CD4-positive, alpha-beta memory T cell (primary cell): Measurements from ENCODE around the gene HDC. TPM values are rescaled to one million over a fixed set of nuclear protein-coding genes. Genes with fewer than 3 reads are reported as not detected.

ENCODE experiments used
- CTCF ChIA-PET: fragments of 350-600 bp; sonication (Branson Sonifier 250); formaldehyde crosslinking; loops from one replicate; lab custom pipeline; 2021; ENCODE audit warnings: inconsistent platforms; ENCODE audit not compliant: partially characterized antibody; lab: Charles Lee
- POLR2A ChIA-PET: fragments of 350-600 bp; sonication (Branson Sonifier 250); formaldehyde crosslinking; loops from one replicate; lab custom pipeline; 2021; ENCODE audit not compliant: partially characterized antibody; lab: Charles Lee
- DNase-seq, 5 donors: peaks; one replicate each; pipeline versions ENCODE4 v3.0.0 to v3.0.0-alpha.2; 2020 to 2022; ENCODE audit warnings: mixed read lengths in 1 of 5
- H3K27ac ChIP-seq: one replicate; pipeline ENCODE4 v1.7.0; 2013; ENCODE audit warnings: low read depth, low read length
- H3K27me3 ChIP-seq: 2 replicates; pipeline ENCODE4 v1.7.0; 2013; ENCODE audit warnings: mild to moderate bottlenecking, low read length, moderate library complexity; ENCODE audit not compliant: insufficient read depth
- H3K36me3 ChIP-seq: 2 replicates; pipeline ENCODE4 v1.7.0; 2013; ENCODE audit warnings: mild to moderate bottlenecking, low read length, moderate library complexity; ENCODE audit not compliant: insufficient read depth
- H3K4me1 ChIP-seq: 2 replicates; pipeline ENCODE4 v1.7.0; 2013; ENCODE audit warnings: mild to moderate bottlenecking, low read length, moderate library complexity; ENCODE audit not compliant: insufficient read depth
- H3K4me3 ChIP-seq, 2 donors: one replicate each; pipeline ENCODE4 v1.7.0; 2013; ENCODE audit warnings: low read length in 2 of 2, mild to moderate bottlenecking in 1 of 2
- H3K9me3 ChIP-seq, 2 donors: one replicate each; pipeline ENCODE4 v1.7.0; 2013; ENCODE audit warnings: low read length in 2 of 2, control low read depth in 1 of 2; ENCODE audit not compliant: control insufficient read depth in 1 of 2
- H3K27ac Mint-ChIP-seq, 7 donors: one replicate each; pipeline ENCODE4 v1.8.0; 2020 to 2021; ENCODE audit warnings: mixed read lengths in 7 of 7, mild to moderate bottlenecking in 6 of 7, inconsistent platforms in 3 of 7, moderate library complexity in 3 of 7
- H3K27me3 Mint-ChIP-seq, 2 donors: one replicate each; pipeline ENCODE4 v1.8.0; 2020 to 2021; ENCODE audit warnings: mixed read lengths in 2 of 2
- H3K36me3 Mint-ChIP-seq, 2 donors: one replicate each; pipeline ENCODE4 v1.8.0; 2020 to 2021; ENCODE audit warnings: mixed read lengths in 2 of 2, inconsistent platforms in 1 of 2, mild to moderate bottlenecking in 1 of 2
- H3K4me1 Mint-ChIP-seq, 4 donors: one replicate each; pipeline ENCODE4 v1.8.0; 2020 to 2021; ENCODE audit warnings: mixed read lengths in 4 of 4, mild to moderate bottlenecking in 1 of 4
- H3K4me3 Mint-ChIP-seq, 8 donors: one replicate each; pipeline ENCODE4 v1.8.0; 2020 to 2021; ENCODE audit warnings: mixed read lengths in 8 of 8, mild to moderate bottlenecking in 7 of 8, moderate library complexity in 6 of 8, inconsistent platforms in 3 of 8
- H3K9me3 Mint-ChIP-seq, 8 donors: one replicate each; pipeline ENCODE4 v1.8.0; 2020 to 2021; ENCODE audit warnings: mixed read lengths in 8 of 8, mild to moderate bottlenecking in 5 of 8, inconsistent platforms in 3 of 8, moderate library complexity in 1 of 8
- intact Hi-C: fragments of 100-400 bp; cut with micrococcal nuclease; formaldehyde crosslinking; loops from one replicate; pipeline ENCODE4 v1.15.1; 2023
- polyA plus RNA-seq, 2 donors: library from polyadenylated mRNA; unstranded; fragments of 300-500 nt; fragmentation: Illumina TruSeq; gene quantifications; one replicate each; pipeline ENCODE4 v1.2.3, GENCODE V29; 2021
- total RNA-seq, 2 experiments: library from RNA; stranded (reverse); gene quantifications; one replicate each; pipeline ENCODE4 v1.2.3, GENCODE V29; 2021

The HDC gene
- total and polyA plus RNA-seq, 4 experiments from 2014 or later: 0.18 TPM; not detected in 3

- Mint-ChIP-seq H3K4me3 (no peak overlapping the region), H3K27me3 (no peaks in the 10 kb centered on the region), H3K36me3 (no peaks in the 10 kb centered on the region), H3K4me1 (no peaks in the 10 kb centered on the region), H3K9me3 (peaks cover 0 to 2% (median 0%) of the 10 kb centered on the region in 8 donors), H3K27ac (no peak overlapping the region)
- H3K4me3 ChIP-seq: no peak overlapping the region
- H3K9me3 ChIP-seq: no peaks in the 10 kb centered on the region
- H3K27me3 ChIP-seq: no peaks in the 10 kb centered on the region
- DNase-seq: no peak
- H3K27ac ChIP-seq: no peak overlapping the region
- intact Hi-C loops: no loop called here
- CTCF ChIA-PET: no interaction called here
- H3K4me1 ChIP-seq: no peaks in the 10 kb centered on the region
- no peaks in the 10 kb centered on the region for H3K36me3 ChIP-seq
- POLR2A ChIA-PET: no interaction called here
These were observed 27.3 kb downstream of the HDC start for GRCh38 chr15:50238255-50238654.

DNA sequence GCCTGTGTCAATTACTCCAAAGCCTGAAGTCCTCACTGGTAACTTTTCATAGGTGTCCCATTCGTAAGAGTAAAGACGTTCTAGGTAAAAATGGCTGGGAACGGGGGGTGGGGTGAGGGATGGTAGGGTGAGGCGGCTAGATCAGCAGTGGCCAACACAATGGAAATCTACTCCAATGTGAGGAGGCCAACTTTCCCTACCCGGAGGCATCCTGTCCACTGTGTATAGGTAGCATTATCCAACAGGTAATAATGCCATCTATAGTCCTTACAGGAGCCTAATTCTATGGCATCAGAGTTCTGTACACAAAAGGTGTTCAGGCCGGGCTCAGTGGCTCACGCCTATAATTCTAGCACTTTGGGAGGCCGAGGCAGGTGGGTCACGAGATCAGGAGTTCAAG, 29.1 kb downstream of the HDC start:
- Mint-ChIP-seq H3K36me3 (no peaks in the 10 kb centered on the region), H3K27ac (no peak overlapping the region), H3K9me3 (peaks cover 0 to 2% (median 0%) of the 10 kb centered on the region in 8 donors), H3K4me1 (no peaks in the 10 kb centered on the region), H3K27me3 (no peaks in the 10 kb centered on the region), H3K4me3 (no peak overlapping the region)
- no peak for DNase-seq
- Histone ChIP-seq H3K36me3 (no peaks in the 10 kb centered on the region), H3K27ac (no peak overlapping the region), H3K4me1 (no peaks in the 10 kb centered on the region), H3K9me3 (no peaks in the 10 kb centered on the region), H3K4me3 (no peak overlapping the region), H3K27me3 (no peaks in the 10 kb centered on the region)
- ChIA-PET CTCF (no interaction called here), POLR2A (interaction anchor here (1.0 kb wide), 1 partner anchor 117 kb away, joined by 4 read pairs; no protein-coding TSS in a partner anchor)
- intact Hi-C loops: no loop called here

DNA sequence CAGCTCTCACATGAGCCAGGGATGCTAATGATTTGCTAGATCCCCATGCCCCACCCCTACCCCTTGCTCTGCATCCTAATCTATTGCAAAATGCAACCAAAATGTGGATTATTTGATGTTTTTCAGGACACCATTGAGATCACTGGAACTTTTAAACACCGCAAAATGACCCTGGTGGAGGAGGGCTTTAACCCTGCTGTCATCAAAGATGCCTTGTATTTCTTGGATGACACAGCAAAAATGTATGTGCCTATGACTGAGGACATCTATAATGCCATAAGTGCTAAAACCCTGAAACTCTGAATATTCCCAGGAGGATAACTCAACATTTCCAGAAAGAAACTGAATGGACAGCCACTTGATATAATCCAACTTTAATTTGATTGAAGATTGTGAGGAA, 29.7 kb downstream of the HDC start:
- H3K4me3 Mint-ChIP-seq: no peak overlapping the region
- intact Hi-C loops: no loop called here
- Histone ChIP-seq H3K4me3 (no peak overlapping the region), H3K4me1 (no peaks in the 10 kb centered on the region), H3K27ac (no peak overlapping the region), H3K27me3 (no peaks in the 10 kb centered on the region), H3K36me3 (no peaks in the 10 kb centered on the region), H3K9me3 (no peaks in the 10 kb centered on the region)
- POLR2A ChIA-PET: no interaction called here
- no peaks in the 10 kb centered on the region for H3K4me1 Mint-ChIP-seq
- no peak for DNase-seq
- H3K9me3 Mint-ChIP-seq: peaks cover 0 to 2% (median 0%) of the 10 kb centered on the region in 8 donors
- no peaks in the 10 kb centered on the region for H3K36me3 Mint-ChIP-seq
- H3K27ac Mint-ChIP-seq: no peak overlapping the region
- no peaks in the 10 kb centered on the region for H3K27me3 Mint-ChIP-seq
- CTCF ChIA-PET: no interaction called here

DNA sequence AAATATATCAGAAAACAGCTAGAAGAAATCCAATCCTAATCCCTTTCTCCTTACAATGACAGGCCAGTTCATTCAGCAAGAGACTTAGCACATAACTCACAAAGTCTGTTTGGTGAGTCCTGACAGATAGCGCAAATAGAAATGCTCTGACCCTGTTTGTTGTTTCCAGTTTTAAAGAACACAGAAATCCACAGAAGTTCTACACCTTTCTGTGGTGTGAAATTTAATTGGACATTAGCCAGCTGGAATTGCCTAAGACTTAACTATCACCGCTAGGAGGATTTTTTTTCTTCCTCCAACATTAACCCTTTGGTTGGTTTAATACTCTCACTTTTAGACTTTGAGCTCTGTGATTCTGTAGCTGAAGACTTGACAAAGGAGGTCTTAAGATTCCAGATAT, 30.8 kb downstream of the HDC start:
- Mint-ChIP-seq H3K27me3 (no peaks in the 10 kb centered on the region), H3K4me1 (no peaks in the 10 kb centered on the region), H3K4me3 (no peak overlapping the region), H3K36me3 (no peaks in the 10 kb centered on the region), H3K9me3 (peaks cover 0 to 2% (median 0%) of the 10 kb centered on the region in 8 donors), H3K27ac (no peak overlapping the region)
- ChIA-PET POLR2A (no interaction called here), CTCF (interaction anchor here (1.3 kb wide), 1 partner anchor 81 kb away, joined by 3 read pairs; no protein-coding TSS in a partner anchor)
- Histone ChIP-seq H3K36me3 (no peaks in the 10 kb centered on the region), H3K4me3 (no peak overlapping the region), H3K4me1 (no peaks in the 10 kb centered on the region), H3K27ac (no peak overlapping the region), H3K27me3 (no peaks in the 10 kb centered on the region), H3K9me3 (no peaks in the 10 kb centered on the region)
- no peak for DNase-seq
- intact Hi-C loops: no loop called here

DNA sequence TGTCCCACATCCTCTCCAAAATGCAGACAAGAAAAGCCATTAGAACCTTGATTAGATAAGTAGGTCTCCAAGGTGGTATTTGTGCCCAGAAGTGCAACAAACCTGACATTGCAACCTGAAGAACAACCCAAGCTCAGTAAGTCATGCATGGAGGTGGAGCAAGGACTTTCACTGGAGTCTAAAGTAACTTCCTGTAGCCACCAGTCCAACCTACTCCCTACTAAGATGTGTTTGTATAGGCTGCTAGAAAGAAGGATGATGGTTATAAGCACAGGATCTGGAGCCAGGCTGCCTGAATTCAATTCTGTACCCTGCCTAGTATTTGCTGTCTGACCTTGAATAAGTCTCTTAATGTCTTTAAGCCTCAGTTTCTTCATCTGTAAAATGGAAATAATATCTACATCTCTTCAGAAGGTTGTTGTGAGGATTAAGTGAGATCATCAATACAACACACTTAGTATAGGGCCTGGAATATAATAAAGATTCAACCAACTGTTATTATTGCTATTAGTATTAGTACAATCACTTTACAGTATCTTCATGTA, 32.3 kb downstream of the HDC start:
- intact Hi-C loops: no loop called here
- no peaks in the 10 kb centered on the region for H3K27me3 ChIP-seq
- H3K36me3 Mint-ChIP-seq: no peaks in the 10 kb centered on the region
- H3K4me3 ChIP-seq: no peak overlapping the region
- DNase-seq: no peak
- H3K27ac Mint-ChIP-seq: no peak overlapping the region
- ChIA-PET POLR2A (no interaction called here), CTCF (no interaction called here)
- H3K9me3 Mint-ChIP-seq: peaks cover 0 to 2% (median 0%) of the 10 kb centered on the region in 8 donors
- no peaks in the 10 kb centered on the region for H3K27me3 Mint-ChIP-seq
- H3K4me1 Mint-ChIP-seq: no peaks in the 10 kb centered on the region
- no peak overlapping the region for H3K4me3 Mint-ChIP-seq
- H3K36me3 ChIP-seq: no peaks in the 10 kb centered on the region
- H3K4me1 ChIP-seq: no peaks in the 10 kb centered on the region
- H3K27ac ChIP-seq: no peak overlapping the region
- no peaks in the 10 kb centered on the region for H3K9me3 ChIP-seq

- H3K4me3 ChIP-seq: no peak overlapping the region
- no peaks in the 10 kb centered on the region for H3K4me1 ChIP-seq
- Mint-ChIP-seq H3K9me3 (peaks cover 0 to 2% (median 0%) of the 10 kb centered on the region in 8 donors), H3K4me3 (no peak overlapping the region), H3K27ac (peak overlapping the region in 1 of 7 donors; percentile 11), H3K27me3 (no peaks in the 10 kb centered on the region), H3K36me3 (no peaks in the 10 kb centered on the region), H3K4me1 (no peaks in the 10 kb centered on the region)
- no peaks in the 10 kb centered on the region for H3K27me3 ChIP-seq
- DNase-seq: no peak
- no peaks in the 10 kb centered on the region for H3K36me3 ChIP-seq
- POLR2A ChIA-PET: no interaction called here
- CTCF ChIA-PET: no interaction called here
- intact Hi-C loops: no loop called here
- H3K27ac ChIP-seq: no peak overlapping the region
- no peaks in the 10 kb centered on the region for H3K9me3 ChIP-seq
These were observed 32.7 kb downstream of the HDC start for GRCh38 chr15:50232791-50233190.

DNA sequence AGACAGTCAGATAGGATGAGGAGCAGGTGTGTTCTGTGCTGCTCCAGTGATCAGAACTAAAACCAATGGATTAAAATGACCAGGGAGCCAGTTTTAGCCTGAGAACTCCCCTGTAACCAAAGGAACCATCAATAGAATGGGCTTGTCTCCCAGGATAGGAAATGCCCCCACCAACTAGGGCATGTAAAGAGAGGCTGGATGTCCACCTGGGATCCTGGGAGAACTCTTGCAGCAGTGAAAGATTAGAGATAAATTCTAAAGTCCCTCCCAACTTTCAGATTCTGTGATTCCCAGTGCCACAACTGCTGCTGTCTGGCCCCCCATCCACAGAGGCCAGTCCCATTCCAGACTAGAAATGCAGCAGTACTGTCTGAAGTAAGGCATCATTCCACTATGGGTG, 33.8 kb downstream of the HDC start:
- no peaks in the 10 kb centered on the region for H3K4me1 Mint-ChIP-seq
- Histone ChIP-seq H3K4me3 (no peak overlapping the region), H3K27me3 (no peaks in the 10 kb centered on the region), H3K27ac (no peak overlapping the region), H3K9me3 (no peaks in the 10 kb centered on the region), H3K36me3 (no peaks in the 10 kb centered on the region), H3K4me1 (no peaks in the 10 kb centered on the region)
- intact Hi-C loops: no loop called here
- no peak for DNase-seq
- no peaks in the 10 kb centered on the region for H3K36me3 Mint-ChIP-seq
- no peaks in the 10 kb centered on the region for H3K9me3 Mint-ChIP-seq
- POLR2A ChIA-PET: no interaction called here
- H3K4me3 Mint-ChIP-seq: no peak overlapping the region
- no peaks in the 10 kb centered on the region for H3K27me3 Mint-ChIP-seq
- CTCF ChIA-PET: no interaction called here
- H3K27ac Mint-ChIP-seq: peak overlapping the region in 1 of 7 donors; percentile 41
